Liver (tissue), 3 donors: Measurements from ENCODE around the gene ADAMTS2.

Experiments
- CTCF ChIP-seq: fragments of 150-350 bp; IDR thresholded peaks from 2 replicates; pipeline ENCODE4 v1.5.1; 2017; ENCODE audit warnings: improper control_type of control experiment, low read depth, low read length; ENCODE audit not compliant: missing input control
- FOXA1 ChIP-seq: IDR thresholded peaks from 2 replicates; pipeline ENCODE4 v1.6.1; 2016; ENCODE audit warnings: antibody characterized with exemption
- GABPA ChIP-seq, 2 donors: IDR thresholded peaks in 1 of 2; conservative IDR thresholded peaks in 1 of 2; 2 replicates each; pipeline ENCODE4 v1.6.1; 2016; ENCODE audit warnings: antibody characterized with exemption in 2 of 2, mild to moderate bottlenecking in 1 of 2, moderate library complexity in 1 of 2
- JUND ChIP-seq, 2 donors: IDR thresholded peaks; 2 replicates each; pipeline ENCODE4 v1.6.1; 2016; ENCODE audit warnings: antibody characterized with exemption in 2 of 2
- MAX ChIP-seq: IDR thresholded peaks from 2 replicates; pipeline ENCODE4 v1.6.1; 2016; ENCODE audit warnings: antibody characterized with exemption
- SP1 ChIP-seq: IDR thresholded peaks from 2 replicates; pipeline ENCODE4 v1.6.1; 2018; ENCODE audit warnings: antibody characterized with exemption, mild to moderate bottlenecking
- YY1 ChIP-seq: IDR thresholded peaks from 2 replicates; pipeline ENCODE4 v1.6.1; 2016; ENCODE audit warnings: antibody characterized with exemption, mild to moderate bottlenecking
- ZBTB33 ChIP-seq: IDR thresholded peaks from 2 replicates; pipeline ENCODE4 v1.6.1; 2016; ENCODE audit warnings: antibody characterized with exemption
- donor health status: healthy.
- donor health status: healthy.

GRCh38 chr5:179118338-179118737 lies 226.9 kb downstream of the ADAMTS2 start:
- TF ChIP-seq CTCF: no peak
- no peak for TF ChIP-seq YY1
- no peak for TF ChIP-seq SP1
- TF ChIP-seq GABPA (IDR thresholded peaks at IDR 0.05 in 1 of 2, conservative IDR thresholded peaks at IDR 0.05 in 1 of 2): no peak
- no peak for TF ChIP-seq FOXA1
- TF ChIP-seq MAX: no peak
- TF ChIP-seq ZBTB33: no peak
- no peak for TF ChIP-seq JUND (IDR thresholded peaks at IDR 0.05)
